Measurements from ENCODE around the gene RPL14. TPM values are rescaled to one million over a fixed set of nuclear protein-coding genes. Genes with fewer than 3 reads are reported as not detected.

The RPL14 gene
- total and polyA plus RNA-seq, 2 of the 13 experiments (the other 11 are each of a cell fraction or from before 2014, with no cell fraction given) = 502 to 1,291 TPM

DNA sequence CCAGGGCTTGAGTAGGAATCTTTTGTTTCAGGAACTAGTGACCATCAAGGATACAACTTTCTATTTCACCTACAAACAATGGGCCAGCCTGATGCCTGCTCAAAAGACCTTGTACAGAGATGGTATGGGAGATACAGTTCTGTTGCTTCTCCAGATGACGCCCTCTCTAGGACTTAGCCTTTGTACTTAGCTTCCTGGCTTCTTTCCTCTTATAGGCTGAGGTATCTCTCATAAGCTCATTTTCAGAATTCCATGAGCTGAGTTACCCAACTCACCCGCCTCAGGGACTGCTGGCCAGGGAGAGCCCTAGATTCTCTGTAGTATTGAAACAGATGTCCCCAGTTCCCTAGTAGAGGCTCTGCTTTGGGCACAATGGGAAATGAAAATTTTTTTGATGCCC, 40.1 kb downstream of the RPL14 start (continued):
- TF ChIP-seq ZNF703 (CRISPR knock-in tag; IDR thresholded peaks at IDR 0.05; ENCODE audit: borderline replicate concordance) = no peak
- TF ChIP-seq XRCC5 (optimal IDR thresholded peaks at IDR 0.05; ENCODE audit: low read length) = no peak
- TF ChIP-seq KAT8 (CRISPR knock-in tag; IDR thresholded peaks at IDR 0.05) = 0 out of 2 replicates have a peak, but pooled peaks have one; percentile 24
- TF ChIP-seq ZNF281 (CRISPR knock-in tag; IDR thresholded peaks at IDR 0.05; ENCODE audit: borderline replicate concordance) = no peak
- no peak for TF ChIP-seq ZFP62 (CRISPR knock-in tag; IDR thresholded peaks at IDR 0.05)
- no peak for TF ChIP-seq CENPX (CRISPR knock-in tag; IDR thresholded peaks at IDR 0.05)
- TF ChIP-seq CEBPG (CRISPR knock-in tag; IDR thresholded peaks at IDR 0.05) = 0 out of 2 replicates have a peak, but pooled peaks have one; percentile 18
- no peak for TF ChIP-seq JUN (CRISPR knock-in tag; IDR thresholded peaks at IDR 0.05)
- no peak for TF ChIP-seq SP5 (CRISPR knock-in tag; IDR thresholded peaks at IDR 0.05; ENCODE audit: borderline replicate concordance, low read depth)
- TF ChIP-seq, protein P1, sequence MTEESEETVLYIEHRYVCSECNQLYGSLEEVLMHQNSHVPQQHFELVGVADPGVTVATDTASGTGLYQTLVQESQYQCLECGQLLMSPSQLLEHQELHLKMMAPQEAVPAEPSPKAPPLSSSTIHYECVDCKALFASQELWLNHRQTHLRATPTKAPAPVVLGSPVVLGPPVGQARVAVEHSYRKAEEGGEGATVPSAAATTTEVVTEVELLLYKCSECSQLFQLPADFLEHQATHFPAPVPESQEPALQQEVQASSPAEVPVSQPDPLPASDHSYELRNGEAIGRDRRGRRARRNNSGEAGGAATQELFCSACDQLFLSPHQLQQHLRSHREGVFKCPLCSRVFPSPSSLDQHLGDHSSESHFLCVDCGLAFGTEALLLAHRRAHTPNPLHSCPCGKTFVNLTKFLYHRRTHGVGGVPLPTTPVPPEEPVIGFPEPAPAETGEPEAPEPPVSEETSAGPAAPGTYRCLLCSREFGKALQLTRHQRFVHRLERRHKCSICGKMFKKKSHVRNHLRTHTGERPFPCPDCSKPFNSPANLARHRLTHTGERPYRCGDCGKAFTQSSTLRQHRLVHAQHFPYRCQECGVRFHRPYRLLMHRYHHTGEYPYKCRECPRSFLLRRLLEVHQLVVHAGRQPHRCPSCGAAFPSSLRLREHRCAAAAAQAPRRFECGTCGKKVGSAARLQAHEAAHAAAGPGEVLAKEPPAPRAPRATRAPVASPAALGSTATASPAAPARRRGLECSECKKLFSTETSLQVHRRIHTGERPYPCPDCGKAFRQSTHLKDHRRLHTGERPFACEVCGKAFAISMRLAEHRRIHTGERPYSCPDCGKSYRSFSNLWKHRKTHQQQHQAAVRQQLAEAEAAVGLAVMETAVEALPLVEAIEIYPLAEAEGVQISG (CRISPR knock-in tag; IDR thresholded peaks at IDR 0.05) = peak; percentile 68
- no peak for TF ChIP-seq PITX1 (CRISPR knock-in tag; IDR thresholded peaks at IDR 0.05)
- TF ChIP-seq SOX5 (CRISPR knock-in tag; IDR thresholded peaks at IDR 0.05; ENCODE audit: borderline replicate concordance) = 0 out of 2 replicates have a peak, but pooled peaks have one; percentile 37
- TF ChIP-seq BATF2 (CRISPR knock-in tag; IDR thresholded peaks at IDR 0.05) = no peak
- TF ChIP-seq, protein P2, sequence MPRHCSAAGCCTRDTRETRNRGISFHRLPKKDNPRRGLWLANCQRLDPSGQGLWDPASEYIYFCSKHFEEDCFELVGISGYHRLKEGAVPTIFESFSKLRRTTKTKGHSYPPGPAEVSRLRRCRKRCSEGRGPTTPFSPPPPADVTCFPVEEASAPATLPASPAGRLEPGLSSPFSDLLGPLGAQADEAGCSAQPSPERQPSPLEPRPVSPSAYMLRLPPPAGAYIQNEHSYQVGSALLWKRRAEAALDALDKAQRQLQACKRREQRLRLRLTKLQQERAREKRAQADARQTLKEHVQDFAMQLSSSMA (CRISPR knock-in tag; IDR thresholded peaks at IDR 0.05) = no peak
- no peak for TF ChIP-seq ZNF552 (CRISPR knock-in tag; IDR thresholded peaks at IDR 0.05; ENCODE audit: borderline replicate concordance)
- TF ChIP-seq HCFC1 (IDR thresholded peaks at IDR 0.05; ENCODE audit: low read depth, low read length) = no peak
- TF ChIP-seq CEBPB (IDR thresholded peaks at IDR 0.05; ENCODE audit: borderline replicate concordance, low read depth, low read length) = peak; percentile 66; the same call in 1 of the 2 replicates
- TF ChIP-seq ZNF121 (CRISPR knock-in tag; IDR thresholded peaks at IDR 0.05) = no peak
- no peak for TF ChIP-seq ZHX1 (CRISPR knock-in tag; IDR thresholded peaks at IDR 0.05; ENCODE audit: low read depth)
- no peak for TF ChIP-seq MTA1 (CRISPR knock-in tag; IDR thresholded peaks at IDR 0.05; ENCODE audit: borderline replicate concordance)
